BE2C (cell line): ENCODE measurements around the gene STK32C.
"Not testable (repeated sequence)": the region's sequence is repeated elsewhere in the genome, so short reads cannot be mapped to it uniquely, and the experiment has no call there.

Experiments used
- DNase-seq: peaks from one replicate; pipeline ENCODE4 v3.0.0-alpha.2; 2020
- H3K27me3 ChIP-seq: fragments of 250-450 bp; sonication (Bioruptor Pico); 2 replicates; pipeline ENCODE4 v1.5.1; 2020; ENCODE audit warnings: mild to moderate bottlenecking
- H3K36me3 ChIP-seq: fragments of 250-450 bp; sonication (Bioruptor Pico); 2 replicates; pipeline ENCODE4 v1.5.1; 2020; ENCODE audit warnings: mild to moderate bottlenecking
- H3K4me1 ChIP-seq: fragments of 250-450 bp; sonication (Bioruptor Pico); 2 replicates; pipeline ENCODE4 v1.5.1; 2020
- H3K4me3 ChIP-seq: 2 replicates; pipeline ENCODE4 v1.5.1; 2011; ENCODE audit warnings: low read depth, low read length
- H3K9me3 ChIP-seq: fragments of 250-450 bp; sonication (Bioruptor Pico); 2 replicates; pipeline ENCODE4 v1.5.1; 2020
- TF ChIP-seq, protein P1 (sequence below): IDR thresholded peaks from 2 replicates; pipeline ENCODE4 v1.5.1; 2012; ENCODE audit warnings: mild to moderate bottlenecking, low read depth, low read length

The STK32C gene

DNA sequence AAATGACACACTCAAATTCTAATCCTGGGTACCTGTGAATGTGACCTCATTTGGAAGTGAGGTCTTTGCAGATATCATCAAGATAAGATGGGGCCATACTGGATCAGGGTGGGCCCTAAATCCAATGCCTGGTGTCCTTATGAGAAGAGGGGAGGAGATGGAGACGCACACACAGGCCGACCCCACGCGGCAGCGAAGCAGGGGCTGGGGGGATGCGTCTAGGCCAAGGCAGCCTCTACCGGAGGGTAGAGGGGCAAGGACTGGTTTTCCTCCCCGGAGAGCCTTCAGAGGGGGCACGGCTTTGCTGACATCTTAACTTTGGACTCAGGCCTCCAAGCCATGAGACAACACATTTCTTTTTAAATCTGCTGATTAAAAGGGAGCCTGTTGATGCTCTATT lies 87.7 kb downstream of the STK32C start:
- H3K27me3 ChIP-seq, result no peaks in the 10 kb centered on the region
- no peak overlapping the region for H3K4me3 ChIP-seq
- no peaks in the 10 kb centered on the region for H3K4me1 ChIP-seq
- TF ChIP-seq, protein P1, sequence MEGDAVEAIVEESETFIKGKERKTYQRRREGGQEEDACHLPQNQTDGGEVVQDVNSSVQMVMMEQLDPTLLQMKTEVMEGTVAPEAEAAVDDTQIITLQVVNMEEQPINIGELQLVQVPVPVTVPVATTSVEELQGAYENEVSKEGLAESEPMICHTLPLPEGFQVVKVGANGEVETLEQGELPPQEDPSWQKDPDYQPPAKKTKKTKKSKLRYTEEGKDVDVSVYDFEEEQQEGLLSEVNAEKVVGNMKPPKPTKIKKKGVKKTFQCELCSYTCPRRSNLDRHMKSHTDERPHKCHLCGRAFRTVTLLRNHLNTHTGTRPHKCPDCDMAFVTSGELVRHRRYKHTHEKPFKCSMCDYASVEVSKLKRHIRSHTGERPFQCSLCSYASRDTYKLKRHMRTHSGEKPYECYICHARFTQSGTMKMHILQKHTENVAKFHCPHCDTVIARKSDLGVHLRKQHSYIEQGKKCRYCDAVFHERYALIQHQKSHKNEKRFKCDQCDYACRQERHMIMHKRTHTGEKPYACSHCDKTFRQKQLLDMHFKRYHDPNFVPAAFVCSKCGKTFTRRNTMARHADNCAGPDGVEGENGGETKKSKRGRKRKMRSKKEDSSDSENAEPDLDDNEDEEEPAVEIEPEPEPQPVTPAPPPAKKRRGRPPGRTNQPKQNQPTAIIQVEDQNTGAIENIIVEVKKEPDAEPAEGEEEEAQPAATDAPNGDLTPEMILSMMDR, result no peak
- H3K36me3 ChIP-seq, result no peaks in the 10 kb centered on the region
- no peak for DNase-seq
- H3K9me3 ChIP-seq, result no peaks in the 10 kb centered on the region

- H3K36me3 ChIP-seq, result no peaks in the 10 kb centered on the region
- no peak overlapping the region for H3K4me3 ChIP-seq
- no peaks in the 10 kb centered on the region for H3K27me3 ChIP-seq
- no peaks in the 10 kb centered on the region for H3K4me1 ChIP-seq
- DNase-seq, result no peak
- TF ChIP-seq, protein P1, result no peak
- no peaks in the 10 kb centered on the region for H3K9me3 ChIP-seq
Measured at GRCh38 chr10:132219486-132219885, 88.3 kb downstream of the STK32C start.

GRCh38 chr10:132216441-132216840 lies 91.3 kb downstream of the STK32C start:
- not testable (repeated sequence) for DNase-seq, H3K9me3 ChIP-seq, H3K36me3 ChIP-seq, H3K4me1 ChIP-seq, H3K27me3 ChIP-seq, H3K4me3 ChIP-seq

- Histone ChIP-seq H3K4me1 (no peaks in the 10 kb centered on the region), H3K36me3 (no peaks in the 10 kb centered on the region), H3K27me3 (no peaks in the 10 kb centered on the region), H3K9me3 (no peaks in the 10 kb centered on the region), H3K4me3 (no peak overlapping the region)
- no peak for DNase-seq
- TF ChIP-seq, protein P1, result no peak
Measured at GRCh38 chr10:132213917-132214316, 93.8 kb downstream of the STK32C start.

DNA sequence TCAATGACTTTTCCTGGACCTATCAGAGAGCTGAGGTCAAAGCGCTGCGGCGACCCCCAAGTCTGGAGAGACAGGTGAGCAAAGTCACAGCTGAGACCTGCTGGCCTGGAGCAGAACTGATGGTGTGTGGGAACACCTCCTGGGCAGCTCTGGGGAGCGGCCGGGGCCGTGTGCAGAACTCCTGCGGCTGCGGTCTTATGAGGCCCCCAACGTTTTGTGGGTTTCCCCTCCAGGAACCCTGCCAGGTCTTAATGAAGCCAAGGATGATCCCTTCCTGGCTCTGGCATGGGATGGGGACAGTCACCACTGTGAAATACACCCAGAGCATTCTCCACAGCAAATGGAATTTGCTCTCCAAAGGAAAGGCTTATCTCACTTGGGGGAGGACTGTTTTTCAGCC lies 94.9 kb downstream of the STK32C start:
- TF ChIP-seq, protein P1, result no peak
- Histone ChIP-seq H3K27me3 (no peaks in the 10 kb centered on the region), H3K4me3 (no peak overlapping the region), H3K4me1 (no peaks in the 10 kb centered on the region), H3K9me3 (no peaks in the 10 kb centered on the region), H3K36me3 (no peaks in the 10 kb centered on the region)
- DNase-seq, result no peak

DNA sequence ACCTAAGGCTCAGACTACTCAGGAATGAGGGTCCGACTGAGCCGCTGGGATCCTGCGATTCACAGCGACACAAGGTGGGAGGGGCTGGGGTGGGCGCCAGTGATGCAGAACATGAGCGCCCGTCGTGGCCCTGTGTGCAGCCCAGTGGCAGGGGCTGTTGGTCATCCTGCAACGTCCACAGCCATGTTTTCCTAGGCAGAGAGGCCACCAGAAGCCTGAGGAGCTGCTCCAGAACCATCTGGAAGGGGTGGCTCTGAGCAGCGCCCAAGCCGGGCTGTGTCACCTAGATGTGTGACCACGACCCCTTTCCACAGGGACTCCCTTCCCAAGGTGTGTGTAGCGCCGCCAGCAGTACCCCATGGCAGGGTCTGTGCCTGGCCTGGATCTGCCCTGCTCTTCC lies 96.5 kb downstream of the STK32C start:
- no peak for DNase-seq
- Histone ChIP-seq H3K4me1 (no peaks in the 10 kb centered on the region), H3K9me3 (no peaks in the 10 kb centered on the region), H3K36me3 (no peaks in the 10 kb centered on the region), H3K4me3 (no peak overlapping the region), H3K27me3 (no peaks in the 10 kb centered on the region)
- TF ChIP-seq, protein P1, result no peak

- TF ChIP-seq, protein P1, result no peak
- Histone ChIP-seq H3K36me3 (no peaks in the 10 kb centered on the region), H3K4me1 (no peaks in the 10 kb centered on the region), H3K27me3 (no peaks in the 10 kb centered on the region), H3K9me3 (no peaks in the 10 kb centered on the region), H3K4me3 (no peak overlapping the region)
- no peak for DNase-seq
Measured at GRCh38 chr10:132210766-132211165, 97.0 kb downstream of the STK32C start.
